Stimulated activated CD4-positive, alpha-beta T cell treated with anti-CD3 and anti-CD28 coated beads, Interleukin-1b, Interleukin-23, amount 100 ng/mL, for 1 hour (primary cell): ENCODE data around the gene PDE6B.

Experiments used
- DNase-seq, 2 donors: peaks; one replicate each; pipeline ENCODE4 v3.0.0-alpha.2; 2020; ENCODE audit warnings: low read depth in 2 of 2

PDE6B gene

DNA sequence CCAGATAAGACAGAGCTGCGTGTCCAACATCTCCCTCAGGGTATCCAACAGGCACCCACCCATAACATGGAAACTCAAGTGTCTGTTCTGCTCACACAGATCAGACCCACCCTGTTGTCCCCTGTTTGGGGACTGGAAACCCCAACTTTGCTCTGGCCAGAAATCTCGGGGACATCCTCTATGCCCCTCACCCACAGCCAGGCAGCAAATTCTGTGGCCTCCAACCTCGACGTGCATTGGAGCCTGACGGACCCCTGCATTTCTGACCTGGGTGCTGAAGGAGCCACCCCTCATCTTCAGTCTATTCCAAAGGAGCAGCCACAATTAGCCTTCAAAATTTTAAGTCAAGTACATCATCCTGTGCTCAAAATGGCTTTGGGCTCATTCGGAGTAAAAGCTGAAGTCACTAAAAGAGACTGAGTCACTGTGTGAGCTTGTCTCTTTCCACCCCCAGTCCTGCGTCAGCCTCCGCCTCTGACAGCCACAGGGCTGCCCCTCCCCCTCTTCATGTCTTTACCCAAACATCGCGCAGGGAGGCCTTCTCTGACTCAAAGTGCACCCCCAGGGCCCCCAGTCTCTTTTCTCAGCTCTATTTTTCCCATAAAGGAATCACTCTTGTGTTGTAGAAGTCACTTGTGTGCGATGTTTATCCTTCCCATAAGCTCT, 24.4 kb upstream of the PDE6B start:
- DNase-seq: no peak

- no peak for DNase-seq
Measured at GRCh38 chr4:601612-602558, 23.5 kb upstream of the PDE6B start.

GRCh38 chr4:602559-602942, 22.8 kb upstream of the PDE6B start:
- peak in 1 of 2 donors; percentile 23 for DNase-seq

DNA sequence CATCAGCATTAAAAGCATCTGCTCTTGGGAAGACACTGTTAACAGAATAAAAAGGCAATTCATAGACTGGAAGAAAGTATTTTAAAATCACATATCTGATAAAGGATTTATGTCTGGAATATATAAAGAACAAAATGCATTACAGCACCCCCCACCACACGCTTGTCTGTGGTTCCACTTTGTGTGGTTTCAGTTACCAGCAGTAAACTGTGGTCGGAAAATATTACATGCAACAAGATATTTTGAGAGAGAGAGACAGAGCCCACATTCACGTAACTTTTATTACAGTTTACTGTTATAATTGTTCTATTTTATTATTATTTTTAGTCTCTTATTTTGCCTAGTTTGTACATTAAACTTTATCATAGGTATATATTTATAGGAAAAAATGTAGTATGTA, 21.2 kb upstream of the PDE6B start:
- DNase-seq: no peak

- DNase-seq: no peak
Measured at GRCh38 chr4:605702-606425, 19.5 kb upstream of the PDE6B start.

DNA sequence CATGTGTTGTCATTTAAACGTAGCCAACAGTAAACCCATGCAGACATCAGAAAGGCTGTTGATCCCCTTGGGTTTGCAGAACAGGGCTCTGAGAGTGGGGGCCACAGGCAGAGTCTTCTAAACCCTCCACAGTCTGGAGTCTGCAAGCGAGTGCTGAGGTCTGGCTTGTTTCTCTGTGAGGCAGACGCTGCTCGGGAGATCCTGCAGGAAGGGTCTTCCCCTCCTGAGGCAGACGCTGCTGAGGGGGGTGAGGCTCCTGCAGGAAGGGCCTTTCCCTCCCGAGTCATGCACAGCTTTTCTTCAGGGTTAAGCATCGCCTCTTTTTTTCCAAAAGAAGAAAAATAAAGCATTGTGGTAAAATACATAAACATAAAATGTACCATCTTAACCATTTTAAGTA, 17.1 kb upstream of the PDE6B start:
- no peak for DNase-seq

- no peak for DNase-seq
Measured at GRCh38 chr4:609400-610050, 15.8 kb upstream of the PDE6B start.

- DNase-seq: no peak
Measured at GRCh38 chr4:610411-611261, 14.7 kb upstream of the PDE6B start.

DNA sequence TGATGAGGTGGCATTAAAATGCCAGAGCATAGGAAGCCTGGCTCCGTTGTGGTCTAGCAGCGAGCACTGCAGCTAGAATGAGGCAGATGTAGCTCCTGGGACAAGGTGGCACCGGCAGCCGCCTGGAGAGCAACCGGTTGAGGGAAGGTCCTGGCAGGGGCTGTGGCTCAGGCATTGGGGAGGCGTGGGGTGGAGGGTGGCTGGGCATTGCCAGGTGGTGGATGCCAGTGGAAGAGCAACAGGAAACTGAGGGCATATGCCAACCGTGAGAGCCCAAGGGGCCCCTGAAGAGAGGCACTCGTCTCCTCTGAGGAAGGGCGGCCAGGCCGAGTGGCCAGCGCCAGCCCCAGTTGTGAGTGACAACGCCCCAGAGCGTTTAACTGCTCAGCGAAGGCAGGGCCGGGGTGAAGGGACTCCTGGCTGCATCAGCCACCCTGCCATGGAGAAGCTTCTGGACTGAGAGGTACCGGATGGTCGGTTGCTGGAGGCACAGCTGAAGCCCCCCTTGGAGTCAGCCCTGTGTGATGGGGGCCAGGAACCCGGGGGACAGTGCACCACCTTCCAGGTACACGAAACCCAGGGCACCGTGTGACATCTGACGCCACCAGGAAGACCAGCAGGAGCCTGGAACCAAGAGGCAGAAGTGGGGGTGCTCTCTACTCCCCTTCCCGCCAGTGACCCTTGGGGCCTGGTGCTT, 13.2 kb upstream of the PDE6B start:
- DNase-seq: no peak

DNA sequence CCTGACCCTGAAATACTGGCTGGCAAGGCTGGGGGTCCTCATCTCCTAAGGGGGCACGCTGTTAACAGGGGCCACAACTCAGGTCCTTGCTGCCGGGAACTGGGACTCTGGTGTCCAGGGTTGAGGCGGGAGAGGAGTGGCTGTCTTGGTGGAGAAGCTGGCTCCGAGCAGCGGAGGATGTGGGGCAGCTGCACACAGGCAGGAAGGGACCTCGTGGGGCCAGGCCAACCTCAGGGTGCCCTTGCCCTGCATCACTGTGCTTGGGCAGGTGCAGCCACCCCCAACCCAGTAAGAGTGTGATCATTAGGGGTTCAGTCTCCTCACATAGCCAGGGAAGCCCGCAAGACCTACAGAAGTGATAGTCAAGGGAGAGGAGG, 12.6 kb upstream of the PDE6B start:
- no peak for DNase-seq

DNA sequence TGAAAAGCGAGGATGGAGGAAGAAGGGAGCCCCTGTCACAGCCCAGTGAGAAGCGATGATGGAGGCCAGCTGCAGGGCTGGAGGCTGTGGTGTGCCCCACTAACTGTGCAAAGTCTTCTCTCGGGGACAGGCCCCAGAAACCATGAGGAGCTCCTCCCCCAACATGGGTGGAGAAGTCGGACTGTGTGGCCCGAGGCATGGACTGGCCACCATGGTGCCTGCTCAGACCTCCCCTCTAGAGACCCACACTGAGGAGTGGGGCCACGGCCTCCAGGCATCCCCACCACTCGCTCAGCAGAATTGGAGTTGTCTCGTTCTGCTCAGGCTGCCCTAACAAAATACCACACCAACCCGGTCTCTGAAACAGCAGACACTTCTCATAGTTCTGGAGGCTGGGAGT, 12.2 kb upstream of the PDE6B start:
- no peak for DNase-seq

DNA sequence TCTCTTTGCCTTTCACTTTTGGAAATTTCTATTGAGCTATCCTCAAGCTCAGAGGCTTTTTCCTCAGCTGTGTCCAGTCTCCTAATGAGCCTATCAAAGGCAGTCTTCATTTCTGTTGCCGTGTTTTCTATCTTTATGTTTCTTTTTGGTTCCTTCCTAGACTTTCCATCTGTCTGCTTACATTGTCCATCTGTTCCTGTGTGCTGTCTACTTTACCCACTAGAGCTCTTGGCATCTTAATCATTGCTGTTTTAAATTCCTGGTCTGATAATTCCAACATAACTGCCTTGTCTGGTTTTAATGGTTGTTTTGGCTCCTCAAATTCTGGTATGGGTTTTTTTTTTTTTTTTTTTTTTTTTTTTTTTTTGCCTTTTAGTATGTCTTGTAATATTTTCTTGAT, 9.3 kb upstream of the PDE6B start:
- no peak for DNase-seq

GRCh38 chr4:616911-617643, 8.3 kb upstream of the PDE6B start:
- no peak for DNase-seq

DNA sequence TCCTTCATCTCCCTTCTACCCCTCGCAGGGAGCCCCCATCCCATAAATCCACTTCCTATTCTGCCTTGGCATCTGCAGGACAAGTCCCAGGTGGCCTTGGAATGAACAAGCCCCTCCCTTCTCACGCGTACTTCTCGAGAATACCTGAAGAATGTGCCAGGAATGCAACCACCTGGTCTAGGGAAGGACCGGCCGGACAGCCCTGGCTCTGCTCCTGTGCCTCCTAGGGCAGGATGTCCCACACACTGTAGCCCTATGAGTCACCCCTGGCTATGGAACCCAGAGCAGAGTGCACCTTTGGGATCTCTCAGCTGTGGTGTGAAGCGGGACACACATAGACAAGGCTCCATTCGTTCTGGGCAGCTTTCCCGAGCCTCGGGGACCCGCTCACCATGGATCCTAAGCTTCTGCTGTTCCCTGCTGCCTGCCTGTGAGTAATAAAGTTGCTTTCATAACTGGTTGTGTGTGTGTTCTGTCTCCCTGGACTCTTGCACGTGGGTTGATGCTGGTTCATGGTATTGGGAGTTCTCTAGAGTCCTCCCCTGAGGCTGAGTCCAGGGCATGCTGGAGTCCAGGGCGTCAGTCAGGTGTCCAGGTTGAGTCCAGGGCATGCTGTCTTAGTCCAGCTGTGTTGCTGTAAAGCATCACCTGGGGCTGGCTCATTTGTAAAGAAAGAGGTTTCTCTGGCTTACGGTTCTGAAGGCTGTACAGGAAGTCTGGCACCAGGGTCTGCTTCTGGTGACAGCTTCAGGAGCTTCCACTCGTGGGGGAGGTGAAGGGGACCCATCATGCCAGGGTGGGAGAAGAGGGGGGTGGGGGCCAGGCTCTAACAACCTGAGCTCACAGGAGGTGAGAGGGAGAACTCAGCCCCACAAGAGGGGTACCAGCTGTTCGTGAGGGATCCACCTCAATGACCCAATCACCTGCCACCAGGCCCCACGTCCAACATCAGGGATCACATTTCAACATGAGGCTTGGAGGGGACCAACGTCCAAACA, 7.4 kb upstream of the PDE6B start:
- no peak for DNase-seq

GRCh38 chr4:620201-620600, 5.2 kb upstream of the PDE6B start:
- no peak for DNase-seq

DNA sequence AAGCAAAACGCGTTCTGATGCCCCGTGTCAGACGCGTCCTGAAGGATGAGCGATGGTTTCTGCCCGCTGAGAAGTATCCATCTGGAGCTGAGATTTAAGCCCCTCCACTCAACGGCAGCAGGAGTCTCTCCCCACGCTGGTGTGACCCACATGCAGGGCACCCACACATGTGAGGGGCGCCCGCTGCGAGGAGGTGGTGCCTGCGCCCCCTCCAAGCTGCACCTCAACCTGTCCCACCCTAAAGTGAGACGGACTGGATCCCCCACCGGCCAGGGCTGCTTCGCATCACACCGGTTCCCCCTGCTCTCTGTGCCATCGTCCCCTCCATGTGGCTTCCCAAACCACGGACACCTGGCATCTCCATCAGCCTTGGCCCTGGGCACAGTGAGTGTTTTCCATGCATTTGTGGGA, 4.5 kb upstream of the PDE6B start:
- DNase-seq: no peak

DNA sequence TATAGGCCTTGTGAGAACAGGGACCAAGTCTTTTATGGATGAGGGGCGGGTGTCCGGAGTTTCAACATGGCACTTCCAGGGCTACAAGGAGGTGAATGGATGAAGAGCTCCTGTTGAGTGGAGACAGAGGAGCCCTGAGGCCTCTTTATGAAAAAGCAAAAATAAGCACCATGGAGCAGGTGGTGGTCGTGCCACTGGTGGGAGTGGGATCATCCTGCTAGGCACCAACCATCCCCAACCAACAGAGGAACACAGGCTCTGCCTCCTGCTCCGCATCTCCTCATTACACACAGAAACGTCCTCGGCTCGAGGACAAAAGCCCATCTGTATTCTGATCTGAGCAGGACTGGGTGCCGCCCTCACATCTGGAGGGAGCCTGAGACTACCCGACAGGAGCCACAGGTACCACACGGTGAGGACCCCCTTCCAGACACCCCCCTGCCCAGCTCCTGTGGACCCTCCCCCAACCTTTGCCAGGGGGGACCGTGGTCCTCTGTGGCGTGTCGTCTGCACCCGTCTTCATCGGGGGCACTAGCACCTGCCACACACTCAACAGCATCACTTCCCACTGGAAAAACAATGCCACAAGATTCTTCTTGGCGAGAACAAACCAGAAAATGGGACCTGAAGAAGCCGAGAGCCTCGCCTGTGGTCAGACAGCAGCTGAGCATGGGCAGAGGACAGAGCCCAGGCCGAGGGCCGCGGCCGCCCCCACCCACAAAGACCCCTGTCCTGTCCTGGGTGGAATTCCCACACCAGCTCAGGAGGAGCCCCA, 3.9 kb upstream of the PDE6B start:
- DNase-seq: no peak
